HG02678 (cell line): ENCODE measurements around the gene ANKRD1.
"Not testable (repeated sequence)": the region's sequence is repeated elsewhere in the genome, so short reads cannot be mapped to it uniquely, and the experiment has no call there.

ENCODE experiments used
- ATAC-seq: cut with Tn5 transposase; IDR thresholded peaks from one replicate; pipeline ENCODE4 v1.9.1; 2021; ENCODE audit warnings: mild to moderate bottlenecking, moderate library complexity; ENCODE audit not compliant: unreplicated experiment

ANKRD1 gene

DNA sequence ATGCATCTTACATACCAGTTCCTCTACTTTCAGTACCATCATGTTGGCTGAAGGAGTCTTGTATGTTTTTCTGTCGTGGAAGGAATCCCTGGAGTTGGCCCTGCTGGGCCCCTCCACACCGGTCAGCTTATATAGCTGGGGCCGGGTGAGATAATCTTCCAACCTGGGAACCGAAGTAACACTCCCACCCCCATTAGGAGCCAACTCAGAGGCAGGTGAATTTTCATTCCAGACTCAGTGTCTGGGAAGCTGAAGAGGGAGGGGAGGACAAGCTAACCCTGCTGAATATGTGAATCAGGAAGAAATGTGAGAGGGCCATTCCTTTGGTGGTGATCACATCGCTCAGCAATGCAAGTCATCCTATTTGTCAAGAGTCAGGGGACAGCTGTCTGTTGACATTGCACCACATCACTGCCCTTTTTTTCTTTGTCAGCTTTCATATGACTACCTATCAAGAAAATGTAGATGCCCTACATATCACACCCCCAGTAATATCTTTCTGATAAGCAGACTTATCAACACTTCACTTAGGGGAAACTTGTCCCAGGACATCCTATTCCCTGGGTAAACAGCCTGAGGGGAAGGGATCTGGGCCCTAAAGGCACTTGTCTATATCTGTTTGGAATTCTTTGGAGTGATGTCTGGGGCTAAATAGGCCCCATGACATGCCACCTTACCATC is at the start of gene ANKRD1:
TSS of gene ANKRD1 (minus strand) at position 102 of the 681 bp plus-strand sequence. CDS start at position 42, 60 bp downstream.
- ATAC-seq = no peak

- no peak for ATAC-seq
These were observed 49.2 kb upstream of the ANKRD1 start for GRCh38 chr10:90969947-90970673.

DNA sequence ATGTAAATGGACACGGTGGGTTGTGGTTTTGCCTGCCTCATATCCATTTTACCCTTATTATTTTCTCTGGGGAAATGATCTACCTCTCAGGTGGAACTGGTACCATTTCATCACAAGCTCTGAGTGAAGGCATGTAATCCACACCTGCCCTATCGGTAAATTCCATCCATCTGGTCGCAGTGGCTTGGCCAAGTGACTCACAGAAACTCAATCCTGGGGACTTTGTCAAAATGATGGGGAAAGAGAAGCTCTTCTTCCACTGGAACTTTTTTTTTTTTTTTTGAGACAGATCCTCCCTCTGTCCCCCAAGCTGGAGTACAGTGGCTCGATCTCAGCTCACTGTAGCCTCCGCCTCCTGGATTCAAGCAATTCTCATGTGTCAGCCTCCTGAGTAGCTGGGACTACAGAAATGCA is 48.2 kb upstream of the ANKRD1 start:
- no peak for ATAC-seq

GRCh38 chr10:90968328-90969081 is 47.6 kb upstream of the ANKRD1 start:
- ATAC-seq = no peak

GRCh38 chr10:90967865-90968264 is 47.0 kb upstream of the ANKRD1 start:
- ATAC-seq = no peak

GRCh38 chr10:90966146-90966545 is 45.3 kb upstream of the ANKRD1 start:
- no peak for ATAC-seq

DNA sequence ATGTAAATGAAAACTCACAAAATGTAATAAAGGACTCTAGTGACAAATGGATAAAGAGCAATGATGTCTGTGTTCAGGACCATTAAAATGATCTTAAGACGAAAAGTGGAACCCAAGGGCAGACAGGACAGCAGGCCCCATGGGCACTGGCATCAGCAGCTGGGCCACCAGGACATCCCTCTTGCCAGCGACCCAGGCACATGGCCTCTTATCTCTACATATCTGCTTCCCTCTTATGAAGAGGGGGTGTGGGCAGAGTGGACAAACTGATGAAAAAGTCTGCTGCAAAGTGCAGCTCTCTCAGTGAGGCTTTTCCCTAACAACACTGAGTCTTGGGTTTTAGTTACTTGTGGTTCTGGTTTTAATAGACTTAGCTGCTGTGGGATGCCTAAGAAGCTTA is 44.8 kb upstream of the ANKRD1 start:
- ATAC-seq = no peak

GRCh38 chr10:90964781-90965465 is 44.0 kb upstream of the ANKRD1 start:
- ATAC-seq = no peak

DNA sequence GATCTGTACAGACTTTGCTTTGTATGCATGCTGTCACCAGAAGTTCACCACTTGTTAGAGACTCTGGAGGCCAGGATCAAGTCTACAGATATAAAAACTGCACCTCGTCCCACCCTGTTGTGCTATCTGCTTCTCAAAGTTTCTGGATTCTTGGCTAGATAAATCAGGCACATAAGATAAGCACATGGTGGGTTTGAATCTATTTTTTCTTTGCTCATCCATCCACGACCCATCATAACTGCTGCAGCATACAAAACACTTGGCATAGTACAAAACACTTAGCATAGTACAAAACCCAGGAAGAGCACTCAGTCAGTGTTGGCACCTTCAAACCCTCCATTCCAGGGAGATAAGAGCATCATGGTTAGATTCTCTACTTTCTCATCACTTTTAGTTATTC is 42.4 kb upstream of the ANKRD1 start:
- ATAC-seq = no peak

- ATAC-seq = peak; percentile 76
These were observed 39.5 kb upstream of the ANKRD1 start for GRCh38 chr10:90960355-90960814.

DNA sequence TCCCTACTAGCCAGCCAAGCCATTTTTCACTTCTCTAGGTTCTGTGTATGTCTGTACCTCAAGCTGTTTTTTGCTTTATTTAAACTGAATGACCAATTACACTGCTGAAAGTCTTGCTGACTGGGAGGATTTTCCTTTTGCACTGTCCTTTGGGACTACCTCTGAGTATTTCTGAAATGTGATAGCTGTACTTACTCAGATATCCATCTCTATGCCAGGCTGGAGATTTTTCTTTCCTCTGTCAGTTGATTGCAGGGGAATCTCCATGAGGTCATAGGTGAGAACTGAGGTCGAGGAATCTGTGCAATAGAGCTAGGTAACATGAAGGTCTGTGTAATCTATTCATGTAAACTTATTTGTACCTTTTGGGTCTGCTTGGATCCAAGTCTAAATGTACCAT is 38.9 kb upstream of the ANKRD1 start:
- no peak for ATAC-seq

GRCh38 chr10:90958781-90959180 is 37.9 kb upstream of the ANKRD1 start:
- ATAC-seq = no peak

GRCh38 chr10:90947030-90947960 is 26.4 kb upstream of the ANKRD1 start:
- ATAC-seq = peak; percentile 64

GRCh38 chr10:90945491-90946070 is 24.7 kb upstream of the ANKRD1 start:
- ATAC-seq = no peak

DNA sequence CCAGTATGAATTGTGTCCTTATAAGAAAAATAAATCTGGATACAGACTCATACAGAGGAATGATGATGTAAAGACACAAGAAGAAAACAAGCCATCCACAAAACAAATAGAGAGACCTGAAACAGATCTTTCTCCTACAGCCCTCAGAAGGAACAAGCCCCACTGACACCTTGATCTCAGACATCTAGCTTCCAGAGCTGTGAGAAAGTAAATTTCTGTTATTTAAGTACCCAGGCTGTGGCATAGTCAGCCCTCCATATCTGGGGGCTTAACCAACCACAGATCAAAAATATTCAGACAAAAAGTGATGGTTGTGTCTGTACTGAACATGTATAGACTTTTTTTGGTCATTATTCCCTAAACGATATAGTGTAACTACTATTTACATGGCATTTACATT is 23.9 kb upstream of the ANKRD1 start:
- ATAC-seq = no peak

DNA sequence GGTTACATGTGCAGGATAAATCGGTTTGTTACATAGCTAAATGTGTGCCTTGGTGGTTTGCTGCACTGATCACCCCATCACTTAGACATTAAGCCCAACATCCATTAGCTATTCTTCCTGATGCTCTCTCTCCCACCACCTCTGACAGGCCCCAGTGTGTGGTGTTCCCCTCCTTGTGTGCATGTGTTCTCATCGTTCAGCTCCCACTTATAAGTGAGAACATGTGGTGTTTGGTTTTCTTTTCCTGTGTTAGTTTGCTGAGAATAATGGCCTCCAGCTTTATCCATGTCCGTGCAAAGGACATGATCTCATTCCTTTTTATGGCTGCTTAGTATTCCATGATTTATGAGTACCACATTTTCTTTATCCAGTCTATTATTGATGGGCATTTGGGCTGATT is 22.1 kb upstream of the ANKRD1 start:
- ATAC-seq = not testable (repeated sequence)

- ATAC-seq = no peak
These were observed 18.8 kb upstream of the ANKRD1 start for GRCh38 chr10:90939648-90940047.

GRCh38 chr10:90939116-90939515 is 18.2 kb upstream of the ANKRD1 start:
- ATAC-seq = no peak

GRCh38 chr10:90937645-90938258 is 16.9 kb upstream of the ANKRD1 start:
- ATAC-seq = no peak
